Kidney (tissue), 2 donors: Measurements from ENCODE around the gene OR6J1. TPM values are rescaled to one million over a fixed set of nuclear protein-coding genes. Genes with fewer than 3 reads are reported as not detected.

Source experiments
- polyA plus RNA-seq: library from polyadenylated mRNA; stranded (reverse); fragments of 350-450 nt; fragmentation: Illumina TruSeq; extraction: RNeasy Lipid Tissue Mini Kit (QIAGEN cat#74804); gene quantifications from one replicate; pipeline ENCODE4 v1.2.3, GENCODE V29; 2014; ENCODE audit warnings: low read depth, low replicate concordance; ENCODE audit not compliant: insufficient read depth
- total RNA-seq: library from RNA; stranded (reverse); fragmentation: NEBNext Ultra II Directional; extraction: Animal tissue kit (Norgen Biotek cat#: 25700); gene quantifications from one replicate; pipeline ENCODE4 v1.2.1, GENCODE V29; 2021
- donor health status: DM: yes; HTN: yes; CAD: no.

The OR6J1 gene
- total and polyA plus RNA-seq, 2 donors from 2014 or later: not detected

Other genes with a start within 250 kb of the OR6J1 start
- 205 TPM for gene DAD1, start 55.1 kb downstream of the OR6J1 start, total RNA-seq
- 523 TPM for gene DAD1, start 55.1 kb downstream of the OR6J1 start, polyA plus RNA-seq
- gene ABHD4, start 46.1 kb downstream of the OR6J1 start, total RNA-seq: 34.1 TPM
- 45.2 TPM for gene ABHD4, start 46.1 kb downstream of the OR6J1 start, polyA plus RNA-seq
- 80.8 TPM for gene OXA1L, start 122.3 kb upstream of the OR6J1 start, total RNA-seq
- gene OXA1L, start 122.3 kb upstream of the OR6J1 start, polyA plus RNA-seq: 101 TPM
- 26.6 TPM for gene SLC7A7, start 171.1 kb upstream of the OR6J1 start, total RNA-seq
- 235 TPM for gene SLC7A7, start 171.1 kb upstream of the OR6J1 start, polyA plus RNA-seq
- gene MRPL52, start 185.5 kb upstream of the OR6J1 start, total RNA-seq: 74.3 TPM
- gene MRPL52, start 185.5 kb upstream of the OR6J1 start, polyA plus RNA-seq: 255 TPM
- gene MMP14, start 192.2 kb upstream of the OR6J1 start, total RNA-seq: 108 TPM
- gene MMP14, start 192.2 kb upstream of the OR6J1 start, polyA plus RNA-seq: 30.1 TPM
- 207 TPM for gene LRP10, start 227.4 kb upstream of the OR6J1 start, total RNA-seq
- gene LRP10, start 227.4 kb upstream of the OR6J1 start, polyA plus RNA-seq: 74.7 TPM
- gene REM2, start 238.9 kb upstream of the OR6J1 start, total RNA-seq: 0.63 TPM
- gene REM2, start 238.9 kb upstream of the OR6J1 start, polyA plus RNA-seq: 0.77 TPM